GM21515 (cell line): Measurements from ENCODE around the gene BRD7.

ENCODE experiments used
- ATAC-seq: cut with Tn5 transposase; IDR thresholded peaks from one replicate; pipeline ENCODE4 v1.9.1; 2021; ENCODE audit not compliant: unreplicated experiment

Gene BRD7

DNA sequence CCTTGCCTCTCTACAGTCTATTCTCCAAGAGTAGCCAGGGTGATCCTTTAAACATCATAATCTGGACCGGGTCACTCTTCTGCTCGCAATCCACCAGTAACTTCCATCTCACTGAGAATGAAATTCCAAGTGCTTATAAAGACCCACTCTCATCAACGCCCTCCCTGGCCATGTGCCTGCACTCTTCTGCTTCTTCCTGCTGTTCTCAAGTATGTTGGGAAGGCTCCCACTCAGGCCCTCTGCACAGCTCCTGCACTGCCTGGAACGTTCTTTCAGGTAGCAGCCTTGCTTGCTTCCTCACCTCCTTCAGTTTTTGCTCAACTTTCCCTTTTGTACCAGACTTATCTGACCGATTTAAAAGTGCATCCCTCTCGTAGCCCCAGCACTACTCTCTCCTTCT is 44.4 kb downstream of the BRD7 start:
- ATAC-seq: no peak

DNA sequence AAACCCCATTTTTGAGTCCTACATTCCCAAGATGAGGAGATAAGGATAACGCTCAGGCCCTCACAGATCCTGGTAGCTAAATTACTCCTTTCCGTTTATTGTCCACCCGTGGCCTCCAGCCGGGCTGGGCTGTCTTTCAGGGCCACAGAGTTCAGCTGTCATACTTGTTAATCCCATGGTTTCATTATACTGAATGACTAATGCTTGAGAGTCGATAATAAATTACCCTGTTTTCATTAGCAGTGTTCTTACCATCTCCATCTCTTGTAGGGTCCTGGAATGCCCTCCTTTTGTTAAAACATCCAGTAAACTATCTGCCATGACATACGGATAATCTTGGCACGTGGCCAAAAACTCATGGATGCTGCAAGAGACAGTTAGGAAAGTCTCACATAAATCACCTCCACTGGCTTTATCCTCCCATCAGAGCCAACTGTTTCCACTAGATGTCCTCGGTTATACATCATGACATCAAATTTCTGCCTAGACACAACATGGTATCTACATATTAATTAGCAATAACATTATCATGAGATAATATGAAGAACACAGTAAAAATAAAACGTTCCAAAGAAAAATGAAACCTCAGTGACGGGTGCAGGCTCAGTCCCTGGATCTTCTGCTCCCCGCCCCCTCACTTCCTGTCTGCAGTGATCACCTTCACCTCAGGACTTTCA is 45.3 kb downstream of the BRD7 start:
- ATAC-seq: no peak

DNA sequence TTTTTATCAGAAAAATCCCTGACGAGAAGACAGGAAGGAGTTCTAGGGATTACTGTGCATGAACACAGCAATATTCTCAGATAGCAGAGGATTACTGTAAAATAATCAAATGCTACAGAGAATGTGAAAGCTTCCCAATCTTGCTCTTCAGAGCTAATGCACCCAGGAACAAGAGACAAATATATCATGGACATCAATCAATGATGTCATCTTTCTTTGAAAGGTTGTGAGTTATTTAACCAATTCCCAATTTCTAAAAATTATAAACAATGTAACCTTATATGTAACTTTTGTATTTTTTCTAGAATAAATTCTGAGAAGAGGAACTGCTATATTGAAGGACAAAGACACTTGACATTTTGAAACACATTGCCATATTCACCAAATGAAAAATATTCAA is 46.5 kb downstream of the BRD7 start:
- ATAC-seq: no peak

DNA sequence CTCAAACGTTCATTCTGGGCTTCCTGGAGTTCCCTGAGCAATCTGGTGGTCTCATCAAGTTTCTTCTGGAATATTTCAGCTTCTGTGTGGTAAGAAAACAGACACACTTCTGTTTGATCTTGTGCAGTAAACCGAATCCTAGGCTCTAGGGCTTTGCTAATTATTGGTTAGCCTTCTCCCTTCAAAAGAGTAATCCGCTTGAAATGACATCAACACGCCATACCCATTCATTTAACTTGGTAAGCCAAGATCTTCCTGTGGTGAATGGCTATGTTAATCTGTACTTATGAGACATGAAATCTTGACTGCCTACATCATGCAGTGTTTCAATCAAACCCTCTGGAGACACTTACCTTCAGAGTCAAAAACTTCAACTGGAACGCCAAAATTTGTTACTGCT is 48.5 kb downstream of the BRD7 start:
- ATAC-seq: no peak

DNA sequence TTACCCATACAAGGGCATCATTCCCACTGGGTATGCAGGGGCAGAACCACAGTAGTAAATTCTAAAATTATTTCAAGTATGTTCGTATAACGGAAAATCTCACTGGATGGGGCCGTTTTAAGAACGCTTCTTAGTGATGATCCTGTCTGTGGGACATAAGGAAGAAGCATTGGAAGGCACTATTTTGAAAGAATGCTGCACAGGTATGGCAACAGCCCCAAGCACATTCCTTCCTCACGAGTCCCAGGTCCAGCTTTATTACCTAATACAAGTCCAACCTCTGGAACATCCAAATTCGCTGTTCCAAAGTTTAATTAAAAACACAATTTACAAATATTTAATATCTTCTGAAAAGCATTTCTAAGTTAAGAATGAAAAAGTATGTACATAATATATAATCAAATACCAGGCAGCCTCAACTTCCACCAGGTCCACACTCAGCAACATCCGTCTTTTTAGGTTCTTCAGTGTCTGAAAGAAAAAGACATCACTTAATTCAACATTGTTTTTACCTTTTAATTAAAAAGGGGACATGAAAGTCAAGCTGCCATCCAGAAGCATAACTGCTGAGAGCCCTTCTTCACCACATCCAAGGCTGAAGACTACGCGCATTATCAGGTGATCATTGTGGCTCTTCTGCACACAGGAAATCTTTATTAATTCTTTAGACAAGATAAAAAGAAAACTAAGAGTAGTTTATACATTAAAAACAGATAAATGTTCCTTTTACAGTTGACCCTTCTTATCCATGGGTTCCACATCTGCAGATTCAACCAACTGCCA is 49.8 kb downstream of the BRD7 start:
- no peak for ATAC-seq

DNA sequence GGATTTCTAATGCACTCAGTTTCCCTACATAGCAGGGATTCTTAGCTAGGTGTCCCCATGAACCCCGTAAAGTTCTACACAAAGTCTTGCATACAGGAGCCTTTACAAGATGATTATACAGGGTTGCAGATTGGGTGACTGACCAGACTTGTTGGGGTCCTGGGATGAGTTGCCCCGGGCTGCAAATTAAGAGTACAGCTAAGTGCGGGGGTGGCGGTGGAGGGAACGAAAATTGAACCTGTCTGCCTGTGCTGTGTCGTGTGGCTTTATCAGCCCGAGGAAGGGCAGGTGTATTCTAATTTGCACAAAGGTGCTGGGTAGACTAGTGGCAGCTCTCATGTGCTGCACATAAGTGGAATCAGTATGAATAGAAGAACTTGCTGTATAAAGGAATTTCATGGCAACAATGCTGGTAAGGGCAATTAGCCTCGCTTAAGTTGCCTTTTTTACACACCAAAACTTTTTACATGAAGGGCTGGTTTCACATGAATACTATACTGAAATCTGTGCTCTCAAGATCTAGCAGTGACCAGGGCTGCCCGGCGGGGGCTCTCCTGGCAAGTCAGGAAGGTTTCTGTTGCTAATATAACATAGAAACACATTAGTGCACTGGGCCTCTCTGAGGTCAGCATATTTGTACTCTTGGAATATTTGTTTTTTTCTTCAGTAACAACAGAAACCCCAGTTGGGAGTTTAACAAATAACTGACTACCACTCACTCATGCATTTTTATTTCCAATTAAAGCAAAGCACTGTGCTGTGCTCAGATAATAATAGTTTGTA is 51.7 kb downstream of the BRD7 start:
- no peak for ATAC-seq

DNA sequence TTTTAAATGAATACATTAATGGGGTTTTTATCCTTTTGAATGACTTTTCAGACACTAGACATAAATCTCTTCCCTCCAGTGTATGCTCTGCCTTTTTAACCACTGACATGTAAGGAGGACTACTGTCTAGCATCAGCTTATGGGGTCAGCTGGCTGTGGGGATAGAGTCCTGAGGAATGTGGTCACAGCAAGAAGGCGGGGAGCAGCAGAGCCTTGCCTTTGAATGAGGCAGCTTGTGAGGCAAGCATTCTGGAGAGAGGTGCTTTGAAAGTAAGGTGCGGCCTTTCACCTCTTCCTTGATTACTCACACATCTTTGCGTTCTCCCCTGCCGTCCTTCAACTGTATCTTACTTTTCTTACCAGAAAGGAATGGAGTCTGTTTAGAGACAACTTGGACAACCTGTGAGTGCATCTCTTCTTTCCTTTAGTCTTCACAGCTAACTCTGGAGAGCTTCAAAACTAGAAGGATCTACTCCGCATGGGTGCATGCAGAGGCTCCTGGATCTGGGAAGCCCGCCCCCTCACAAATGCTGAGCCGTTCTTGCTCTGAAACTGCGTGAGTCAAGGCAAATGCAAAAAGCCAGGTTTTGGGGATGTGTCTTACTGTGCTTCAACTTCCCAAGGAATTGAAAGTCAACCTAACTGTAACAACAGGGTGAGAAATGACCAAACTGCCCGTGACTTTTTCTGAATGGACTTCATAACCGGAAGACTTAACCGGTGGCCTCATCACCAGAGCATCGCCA is 52.5 kb downstream of the BRD7 start:
- no peak for ATAC-seq

DNA sequence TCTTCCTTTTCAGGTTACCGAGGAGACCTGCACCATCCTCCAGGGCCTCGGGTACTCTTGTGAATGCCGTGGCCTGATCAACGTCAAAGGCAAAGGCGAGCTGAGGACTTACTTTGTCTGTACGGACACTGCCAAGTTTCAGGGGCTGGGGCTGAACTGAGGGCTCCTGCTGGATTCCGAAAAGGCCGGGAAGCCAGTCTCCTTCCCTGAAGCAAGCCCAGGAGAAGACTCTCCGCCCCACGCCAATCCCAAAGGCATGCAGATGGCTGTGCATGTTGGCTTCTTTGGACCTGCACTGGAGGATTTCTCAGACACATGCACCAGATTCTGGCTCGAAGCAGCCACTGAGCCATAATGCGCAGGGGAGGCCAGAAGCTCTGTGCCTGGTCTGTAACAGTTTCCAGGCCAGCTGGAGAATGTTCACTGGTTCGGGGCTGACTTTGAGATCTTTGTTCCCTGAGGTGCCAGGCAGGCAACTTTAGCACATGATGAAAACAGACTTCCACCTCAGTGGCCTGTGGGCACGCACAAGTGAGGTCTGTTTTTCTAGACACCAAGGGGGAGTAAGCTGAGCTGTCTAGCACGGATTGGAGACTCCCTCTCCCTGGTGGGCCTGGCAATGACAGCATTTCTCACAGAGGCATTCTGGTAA is 53.3 kb downstream of the BRD7 start:
- no peak for ATAC-seq

DNA sequence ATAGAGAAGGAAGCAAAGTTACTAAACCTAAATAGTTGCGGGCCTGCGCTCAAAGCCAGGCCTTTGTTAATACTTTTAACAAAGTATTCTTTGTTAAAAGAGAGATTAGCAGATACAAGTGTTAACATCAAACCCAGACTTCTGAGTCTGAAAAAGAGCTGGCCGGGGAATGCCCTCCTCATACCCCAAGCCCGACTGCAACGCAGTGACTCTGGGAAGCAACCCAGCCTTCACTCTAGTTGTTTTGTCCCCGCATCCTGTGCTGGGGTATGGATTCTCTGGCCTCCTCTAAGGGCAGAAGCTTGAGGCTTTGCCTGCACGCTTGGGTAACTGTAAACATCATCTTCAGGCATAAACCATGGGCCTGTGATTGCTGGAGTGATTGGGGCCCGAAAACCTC is 54.1 kb downstream of the BRD7 start:
- ATAC-seq: no peak

DNA sequence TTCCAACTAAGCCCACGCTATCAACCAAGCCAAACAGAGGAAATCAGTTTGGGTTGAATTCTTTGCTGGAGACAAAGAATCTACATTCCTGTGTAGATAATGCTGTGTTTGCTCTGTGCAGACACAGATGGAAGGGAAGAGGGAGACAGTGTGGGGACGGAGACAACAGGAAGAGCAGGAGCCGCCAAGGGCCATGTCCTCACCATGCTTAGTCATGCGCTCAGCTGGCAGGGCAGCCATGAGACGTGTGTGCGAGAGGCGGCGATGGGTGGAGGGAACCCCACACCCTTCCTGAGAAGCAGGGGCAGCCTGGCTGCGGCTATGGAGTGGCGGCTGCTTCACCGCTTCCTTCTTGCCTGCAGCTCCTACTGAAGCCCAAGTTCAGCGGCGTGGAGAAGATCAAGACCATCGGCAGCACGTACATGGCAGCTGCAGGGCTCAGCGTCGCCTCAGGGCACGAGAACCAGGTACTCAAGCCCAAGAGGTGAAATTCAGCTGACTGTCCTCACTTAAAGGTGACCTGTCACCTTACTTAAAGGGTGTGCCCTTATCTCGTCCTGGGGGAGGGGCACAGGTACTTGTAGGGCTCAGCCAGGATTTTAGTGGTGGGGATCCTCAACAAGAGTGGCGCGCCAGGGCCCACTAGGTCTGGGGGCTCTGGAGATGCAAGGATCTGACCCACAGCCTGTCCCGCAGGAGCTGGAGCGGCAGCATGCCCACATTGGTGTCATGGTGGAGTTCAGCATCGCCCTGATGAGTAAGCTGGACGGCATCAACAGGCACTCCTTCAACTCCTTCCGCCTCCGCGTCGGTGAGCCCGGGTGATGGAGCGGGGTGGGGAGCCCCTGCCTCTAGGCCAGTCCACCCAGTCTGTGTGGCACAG is 55.0 kb downstream of the BRD7 start:
- no peak for ATAC-seq

DNA sequence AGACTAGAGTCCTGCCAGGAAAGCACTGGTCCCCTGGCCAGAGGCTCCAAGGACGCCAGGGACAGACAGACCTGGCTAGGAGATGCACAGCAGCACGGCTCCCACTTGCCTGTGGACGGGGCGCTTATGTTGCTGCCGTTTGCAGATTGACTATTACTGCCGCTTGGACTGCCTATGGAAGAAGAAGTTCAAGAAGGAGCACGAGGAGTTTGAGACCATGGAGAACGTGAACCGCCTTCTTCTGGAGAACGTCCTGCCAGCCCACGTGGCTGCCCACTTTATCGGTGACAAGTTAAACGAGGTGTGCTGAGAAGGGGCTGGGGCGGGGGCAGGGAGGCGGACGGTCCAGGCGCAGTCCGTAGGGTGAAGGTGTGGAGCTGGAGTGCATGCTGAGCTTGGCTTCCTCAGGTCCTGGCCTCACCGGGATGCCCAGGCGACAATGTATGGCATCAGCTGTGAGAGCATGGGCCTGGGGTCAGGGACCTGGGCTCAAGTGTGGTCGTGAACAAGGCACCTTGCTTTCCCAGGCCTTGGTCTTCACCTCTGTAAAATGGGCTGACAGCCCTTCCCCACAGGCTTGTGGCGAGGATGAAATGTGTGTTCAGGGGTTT is 56.8 kb downstream of the BRD7 start:
- no peak for ATAC-seq

DNA sequence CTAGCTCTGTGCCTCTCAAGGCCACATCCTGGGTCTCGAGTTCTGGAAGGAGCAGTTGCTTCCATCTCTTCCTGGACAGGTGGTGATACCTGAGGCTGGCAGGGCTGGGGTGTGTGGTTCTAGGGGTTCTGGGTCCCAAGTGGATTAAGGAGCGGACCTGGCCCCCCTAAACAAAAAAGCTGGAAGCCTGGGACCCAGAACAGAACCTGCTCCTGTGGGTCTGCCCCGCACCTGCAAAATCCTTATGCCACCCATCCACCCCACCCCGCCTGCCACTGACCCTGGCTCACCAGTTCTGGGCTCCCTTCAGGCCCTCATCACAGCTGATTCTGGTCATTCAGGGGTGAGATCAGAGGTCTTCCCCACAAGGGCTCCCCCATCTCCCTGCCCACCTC is 57.7 kb downstream of the BRD7 start:
- no peak for ATAC-seq

DNA sequence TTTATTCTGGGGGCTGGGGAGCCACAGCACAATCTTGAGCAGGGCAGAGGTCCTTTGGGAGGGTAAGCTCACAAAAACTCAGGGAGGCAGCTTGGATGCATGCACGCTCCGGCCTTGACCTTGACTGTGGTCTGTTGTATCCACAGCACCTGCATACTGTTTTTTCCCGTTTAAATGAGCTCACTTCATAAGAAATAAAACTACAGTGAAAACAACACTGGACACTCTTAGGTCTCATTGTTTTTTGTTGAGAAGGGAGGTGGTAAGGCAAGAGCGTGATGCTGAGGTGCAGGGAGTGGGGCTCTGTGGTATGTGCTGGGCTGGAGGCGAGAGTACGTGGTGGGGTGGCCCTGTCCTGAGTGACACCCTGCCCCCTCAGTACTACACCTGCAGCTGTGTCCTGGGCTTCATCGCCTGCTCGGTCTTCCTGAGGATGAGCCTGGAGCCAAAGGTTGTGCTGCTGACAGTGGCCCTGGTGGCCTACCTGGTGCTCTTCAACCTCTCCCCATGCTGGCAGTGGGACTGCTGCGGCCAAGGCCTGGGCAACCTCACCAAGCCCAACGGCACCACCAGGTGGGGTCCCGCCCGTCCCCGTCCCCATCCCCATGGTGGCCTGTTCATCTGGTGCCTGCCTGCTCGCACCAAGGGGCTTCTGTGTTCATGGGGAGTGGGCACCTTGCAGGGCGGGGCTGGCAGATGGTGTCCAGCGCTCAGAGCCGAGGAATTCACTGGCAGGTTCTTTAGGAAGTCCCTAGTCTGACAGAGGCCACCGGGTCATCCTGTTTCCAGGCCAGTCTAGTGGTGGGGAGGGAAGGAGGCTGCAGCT is 58.3 kb downstream of the BRD7 start:
- ATAC-seq: no peak

DNA sequence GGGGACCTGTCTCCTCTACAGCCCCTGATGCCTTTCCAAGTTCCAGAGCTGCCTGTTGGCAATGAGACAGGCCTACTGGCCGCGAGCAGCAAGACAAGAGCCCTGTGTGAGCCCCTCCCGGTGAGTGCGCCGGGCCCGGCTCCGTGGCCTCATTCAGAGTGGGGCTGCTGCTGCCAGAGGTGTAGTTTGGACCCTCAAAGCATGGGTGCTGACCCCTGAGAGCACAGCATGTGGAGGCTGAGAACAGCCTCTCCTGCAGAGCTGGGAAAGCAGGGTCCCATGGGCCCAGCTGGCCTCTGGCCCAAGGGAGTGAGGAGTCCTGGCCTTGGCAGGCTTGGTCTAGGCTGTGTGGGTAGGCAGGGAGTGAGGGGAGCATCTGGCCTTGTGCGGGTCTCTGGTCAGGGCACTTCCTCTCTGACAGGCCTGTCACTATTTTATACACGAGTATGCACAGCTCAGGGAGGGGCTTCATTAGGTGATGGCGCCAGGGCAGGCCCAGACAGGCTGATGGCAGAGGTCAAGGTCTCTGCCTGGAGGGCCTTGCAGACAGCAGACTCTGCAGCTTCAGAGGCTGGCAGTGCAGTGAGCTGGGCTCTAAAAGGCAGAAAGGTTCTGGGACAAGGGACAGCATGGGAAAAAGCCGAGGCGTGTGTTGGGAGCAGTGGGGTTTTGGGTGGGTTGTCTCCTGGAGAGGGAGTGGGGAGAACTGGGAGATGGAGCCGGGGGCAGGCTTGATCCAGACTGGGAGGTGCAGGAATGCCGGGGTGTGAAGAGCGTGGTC is 59.1 kb downstream of the BRD7 start:
- ATAC-seq: no peak

DNA sequence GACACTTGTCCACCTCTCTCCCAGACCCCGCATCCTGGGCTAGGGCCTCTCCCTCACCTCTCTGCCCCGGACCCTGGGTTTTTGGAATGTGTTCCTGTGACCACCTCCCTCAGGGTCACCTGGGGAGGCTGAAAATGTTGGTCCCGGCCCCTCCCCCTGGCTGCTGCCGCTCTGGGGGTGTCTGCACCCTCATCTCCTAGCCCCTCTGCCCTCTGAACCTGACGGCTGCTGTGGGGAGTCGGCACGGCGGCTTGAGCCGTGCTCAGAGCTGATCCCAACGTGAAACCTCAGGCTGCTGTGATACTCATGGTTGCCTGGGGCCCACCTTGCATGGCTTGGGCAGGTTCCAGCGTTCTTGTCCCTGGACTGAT is 59.6 kb downstream of the BRD7 start:
- no peak for ATAC-seq

DNA sequence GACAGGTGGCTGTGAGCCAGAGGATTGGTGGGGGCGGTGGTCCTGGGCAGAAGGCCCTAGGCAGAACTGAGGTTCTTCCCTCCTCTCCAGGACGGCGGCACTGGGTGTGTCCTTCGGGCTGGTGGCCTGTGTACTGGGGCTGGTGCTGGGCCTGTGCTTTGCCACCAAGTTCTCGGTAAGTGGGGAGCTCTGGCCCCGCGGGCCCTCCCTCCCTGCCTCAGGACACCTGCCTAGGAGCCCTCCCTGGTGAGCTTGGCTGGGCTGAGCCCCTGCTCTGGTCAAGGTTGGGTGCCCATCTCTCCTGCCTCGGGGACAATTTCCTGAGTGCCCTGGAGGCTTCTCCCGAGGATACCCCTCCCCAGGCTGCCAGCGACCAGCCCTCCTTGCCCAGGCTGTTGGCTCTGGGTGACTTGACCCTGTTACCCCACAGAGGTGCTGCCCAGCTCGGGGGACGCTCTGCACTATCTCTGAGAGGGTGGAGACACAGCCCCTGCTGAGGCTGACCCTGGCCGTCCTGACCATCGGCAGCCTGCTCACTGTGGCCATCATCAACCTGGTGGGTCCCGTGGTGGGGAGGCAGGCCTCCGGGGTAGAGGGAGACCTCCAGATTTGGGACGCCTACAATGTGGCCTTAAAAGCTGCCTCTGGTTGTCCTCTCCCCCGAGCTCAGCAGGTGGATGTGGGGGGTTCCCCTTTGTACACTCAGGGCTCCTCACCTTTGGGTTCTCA is 60.4 kb downstream of the BRD7 start:
- no peak for ATAC-seq

DNA sequence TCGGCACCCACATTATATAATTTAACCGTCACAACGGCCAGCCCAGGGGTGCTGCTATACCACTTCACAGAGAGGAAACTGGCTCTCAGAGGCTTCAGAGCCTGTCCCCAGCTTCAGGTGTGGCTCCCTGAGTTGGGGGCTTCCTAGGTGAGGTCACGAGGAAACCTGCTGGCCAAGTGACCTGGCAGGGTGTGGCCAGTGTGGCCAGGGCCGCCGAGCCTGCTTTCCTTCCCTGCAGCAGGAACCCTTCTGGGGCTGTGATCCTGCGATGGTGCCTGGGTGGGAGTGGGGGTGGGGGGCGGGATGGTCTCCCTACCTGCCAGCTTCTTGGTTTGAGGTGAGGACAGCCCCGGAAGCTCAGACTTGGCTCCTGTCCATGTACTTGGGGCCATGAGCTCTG is 62.5 kb downstream of the BRD7 start:
- ATAC-seq: no peak
